Activated naive CD4-positive, alpha-beta T cell treated with anti-CD3 and anti-CD28 coated beads for 36 hours (primary cell): ENCODE data around the gene CCDC51. TPM values are rescaled to one million over a fixed set of nuclear protein-coding genes. Genes with fewer than 3 reads are reported as not detected.

Experiments used
- CTCF ChIA-PET: fragments of 350-600 bp; sonication (Branson Sonifier 250); formaldehyde crosslinking; loops from one replicate; lab custom pipeline; 2021; ENCODE audit warnings: antibody characterized with exemption; lab: Charles Lee
- DNase-seq: peaks from one replicate; pipeline ENCODE4 v3.0.0-alpha.2; 2020
- H3K27ac Mint-ChIP-seq: one replicate; pipeline ENCODE4 v1.8.0; 2021; ENCODE audit warnings: mild to moderate bottlenecking, mixed read lengths
- H3K27me3 Mint-ChIP-seq: one replicate; pipeline ENCODE4 v1.8.0; 2021; ENCODE audit warnings: low read depth, mixed read lengths
- H3K36me3 Mint-ChIP-seq: one replicate; pipeline ENCODE4 v1.8.0; 2021; ENCODE audit warnings: low read depth, mixed read lengths
- H3K4me1 Mint-ChIP-seq: one replicate; pipeline ENCODE4 v1.8.0; 2021; ENCODE audit warnings: low read depth, mixed read lengths
- H3K4me3 Mint-ChIP-seq: one replicate; pipeline ENCODE4 v1.8.0; 2021; ENCODE audit warnings: mild to moderate bottlenecking, moderate library complexity, mixed read lengths
- H3K9me3 Mint-ChIP-seq: one replicate; pipeline ENCODE4 v1.8.0; 2021; ENCODE audit warnings: mixed read lengths
- intact Hi-C: fragments of 100-400 bp; cut with micrococcal nuclease; formaldehyde crosslinking; loops from one replicate; pipeline ENCODE4 v1.15.1; 2023
- total RNA-seq, 2 experiments: library from RNA; stranded (reverse); gene quantifications; one replicate each; pipeline ENCODE4 v1.2.3, GENCODE V29; 2021

The CCDC51 gene
- total RNA-seq, 2 experiments from 2014 or later: 16.4 to 17.4 TPM

GRCh38 chr3:48409291-48410201 lies 30.4 kb downstream of the CCDC51 start:
- CTCF ChIA-PET: interaction anchor here (0.8 to 11.9 kb wide), 2 partner anchors 9 to 27 kb away, joined by 3 to 162 read pairs; no protein-coding TSS in a partner anchor
- H3K4me1 Mint-ChIP-seq: no peaks in the 10 kb centered on the region
- H3K27ac Mint-ChIP-seq: no peak overlapping the region
- no peaks in the 10 kb centered on the region for H3K36me3 Mint-ChIP-seq
- H3K27me3 Mint-ChIP-seq: no peaks in the 10 kb centered on the region
- H3K4me3 Mint-ChIP-seq: no peak overlapping the region
- intact Hi-C loops: no loop called here
- no peak for DNase-seq
- H3K9me3 Mint-ChIP-seq: no peaks in the 10 kb centered on the region

- peak; percentile 16 for DNase-seq
- H3K27ac Mint-ChIP-seq: no peak overlapping the region
- H3K4me3 Mint-ChIP-seq: no peak overlapping the region
- no peaks in the 10 kb centered on the region for H3K4me1 Mint-ChIP-seq
- intact Hi-C loops: no loop called here
- H3K9me3 Mint-ChIP-seq: no peaks in the 10 kb centered on the region
- no peaks in the 10 kb centered on the region for H3K36me3 Mint-ChIP-seq
- CTCF ChIA-PET: interaction anchor here (0.7 to 11.9 kb wide), 4 partner anchors 8 to 140 kb away, joined by 3 to 162 read pairs (median 4); no protein-coding TSS in a partner anchor
- no peaks in the 10 kb centered on the region for H3K27me3 Mint-ChIP-seq
Observed at GRCh38 chr3:48408823-48409281, 31.1 kb downstream of the CCDC51 start.

- no peak overlapping the region for H3K27ac Mint-ChIP-seq
- no peaks in the 10 kb centered on the region for H3K4me1 Mint-ChIP-seq
- intact Hi-C loops: no loop called here
- H3K36me3 Mint-ChIP-seq: no peaks in the 10 kb centered on the region
- no peaks in the 10 kb centered on the region for H3K9me3 Mint-ChIP-seq
- CTCF ChIA-PET: interaction anchor here (0.6 to 11.9 kb wide), 7 partner anchors 15 to 192 kb away, joined by 3 to 162 read pairs (median 4); no protein-coding TSS in a partner anchor
- H3K27me3 Mint-ChIP-seq: no peaks in the 10 kb centered on the region
- peak; percentile 2 for DNase-seq
- H3K4me3 Mint-ChIP-seq: no peak overlapping the region
Observed at GRCh38 chr3:48407542-48408099, 32.3 kb downstream of the CCDC51 start.

- H3K9me3 Mint-ChIP-seq: no peaks in the 10 kb centered on the region
- H3K4me3 Mint-ChIP-seq: no peak overlapping the region
- H3K27ac Mint-ChIP-seq: no peak overlapping the region
- intact Hi-C loops: no loop called here
- peak; percentile 3 for DNase-seq
- H3K4me1 Mint-ChIP-seq: no peaks in the 10 kb centered on the region
- CTCF ChIA-PET: interaction anchor here (0.6 to 11.9 kb wide), 4 partner anchors 14 to 127 kb away, joined by 3 to 162 read pairs (median 4); no protein-coding TSS in a partner anchor
- H3K36me3 Mint-ChIP-seq: no peaks in the 10 kb centered on the region
- no peaks in the 10 kb centered on the region for H3K27me3 Mint-ChIP-seq
Observed at GRCh38 chr3:48406443-48407431, 33.2 kb downstream of the CCDC51 start.

GRCh38 chr3:48405971-48406370 lies 33.9 kb downstream of the CCDC51 start:
- DNase-seq: no peak
- Mint-ChIP-seq H3K27me3 (no peaks in the 10 kb centered on the region), H3K4me3 (no peak overlapping the region), H3K27ac (no peak overlapping the region), H3K4me1 (no peaks in the 10 kb centered on the region), H3K9me3 (no peaks in the 10 kb centered on the region), H3K36me3 (no peaks in the 10 kb centered on the region)
- intact Hi-C loops: no loop called here
- CTCF ChIA-PET: interaction anchor here (11.9 kb wide), 1 partner anchor 31 kb away, joined by 162 read pairs; no protein-coding TSS in a partner anchor

- CTCF ChIA-PET: interaction anchor here (0.6 to 11.9 kb wide), 2 partner anchors 31 to 71 kb away, joined by 3 to 162 read pairs; no protein-coding TSS in a partner anchor
- no peak overlapping the region for H3K27ac Mint-ChIP-seq
- H3K4me3 Mint-ChIP-seq: no peak overlapping the region
- no peaks in the 10 kb centered on the region for H3K4me1 Mint-ChIP-seq
- no peaks in the 10 kb centered on the region for H3K9me3 Mint-ChIP-seq
- H3K36me3 Mint-ChIP-seq: no peaks in the 10 kb centered on the region
- intact Hi-C loops: no loop called here
- no peak for DNase-seq
- H3K27me3 Mint-ChIP-seq: no peaks in the 10 kb centered on the region
Observed at GRCh38 chr3:48405343-48405881, 34.5 kb downstream of the CCDC51 start.

GRCh38 chr3:48404440-48405342 lies 35.2 kb downstream of the CCDC51 start:
- Mint-ChIP-seq H3K4me1 (no peaks in the 10 kb centered on the region), H3K4me3 (no peak overlapping the region), H3K36me3 (no peaks in the 10 kb centered on the region), H3K27me3 (no peaks in the 10 kb centered on the region), H3K9me3 (no peaks in the 10 kb centered on the region), H3K27ac (no peak overlapping the region)
- DNase-seq: no peak
- CTCF ChIA-PET: interaction anchor here (0.6 to 11.9 kb wide), 3 partner anchors 32 to 173 kb away, joined by 3 to 162 read pairs (median 3); no protein-coding TSS in a partner anchor
- intact Hi-C loops: no loop called here

- Mint-ChIP-seq H3K27me3 (no peaks in the 10 kb centered on the region), H3K4me1 (no peaks in the 10 kb centered on the region), H3K36me3 (no peaks in the 10 kb centered on the region), H3K27ac (no peak overlapping the region), H3K4me3 (no peak overlapping the region), H3K9me3 (no peaks in the 10 kb centered on the region)
- CTCF ChIA-PET: interaction anchor here (0.8 to 11.9 kb wide), 5 partner anchors 33 to 209 kb away, joined by 3 to 162 read pairs (median 3); no protein-coding TSS in a partner anchor
- DNase-seq: no peak
- intact Hi-C loops: no loop called here
Observed at GRCh38 chr3:48403533-48404439, 36.1 kb downstream of the CCDC51 start.

GRCh38 chr3:48402907-48403306 lies 37.0 kb downstream of the CCDC51 start:
- CTCF ChIA-PET: interaction anchor here (0.7 to 11.9 kb wide), 6 partner anchors 30 to 208 kb away, joined by 3 to 162 read pairs (median 34); partner anchors contain the start of gene PFKFB4
- Mint-ChIP-seq H3K4me3 (no peak overlapping the region), H3K4me1 (no peaks in the 10 kb centered on the region), H3K27ac (no peak overlapping the region), H3K9me3 (no peaks in the 10 kb centered on the region), H3K36me3 (no peaks in the 10 kb centered on the region), H3K27me3 (no peaks in the 10 kb centered on the region)
- no peak for DNase-seq
- intact Hi-C loops: no loop called here

- Mint-ChIP-seq H3K4me1 (no peaks in the 10 kb centered on the region), H3K27ac (no peak overlapping the region), H3K27me3 (no peaks in the 10 kb centered on the region), H3K36me3 (no peaks in the 10 kb centered on the region), H3K4me3 (no peak overlapping the region), H3K9me3 (no peaks in the 10 kb centered on the region)
- DNase-seq: no peak
- intact Hi-C loops: no loop called here
- CTCF ChIA-PET: interaction anchor here (0.6 to 11.9 kb wide), 10 partner anchors 16 to 525 kb away, joined by 3 to 162 read pairs (median 4); partner anchors contain the start of gene PFKFB4
Observed at GRCh38 chr3:48402281-48402732, 37.6 kb downstream of the CCDC51 start.
